Measurements from ENCODE around the gene NTN1. TPM values are rescaled to one million over a fixed set of nuclear protein-coding genes. Genes with fewer than 3 reads are reported as not detected.

NTN1 gene
- polyA plus RNA-seq, 3 donors = 0.03 to 0.04 TPM; not detected in 1

DNA sequence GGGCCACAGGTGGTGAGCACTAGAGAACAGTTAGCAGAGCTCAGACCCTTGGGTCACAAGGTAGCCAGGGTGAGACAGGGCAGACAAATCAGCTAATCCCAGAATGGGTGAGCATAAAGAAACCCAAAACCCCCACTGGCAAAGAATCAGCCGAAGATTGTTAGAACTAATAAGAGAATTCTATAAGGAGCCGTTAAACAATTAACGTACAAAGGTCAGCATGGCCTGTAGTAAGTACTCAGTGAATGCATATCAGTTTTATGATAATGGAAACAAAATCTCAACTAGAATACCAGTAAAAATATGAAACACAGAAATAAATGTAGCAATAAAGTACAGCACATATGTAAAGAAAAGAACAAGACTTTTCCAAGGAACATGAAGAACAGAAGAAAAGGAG, 168.6 kb downstream of the NTN1 start:
- peaks cover 0 to 21% (median 5%) of the 10 kb centered on the region in 3 donors for H3K27me3 Mint-ChIP-seq (ENCODE audit: low read depth in 3 of 3)
- H3K27ac Mint-ChIP-seq = no peak overlapping the region
- intact Hi-C loops (cut with micrococcal nuclease) = no loop called here
- Histone ChIP-seq H2AFZ (ENCODE audit: insufficient read depth, low read depth, low read length, poor library complexity, severe bottlenecking) (no peak overlapping the region), H3K27ac (ENCODE audit: low read depth in 1 of 2, low read length in 2 of 2) (no peak overlapping the region), H3K9me3 (replicated peaks in 1 of 2; ENCODE audit: control insufficient read depth in 1 of 2, insufficient read depth in 1 of 2, low read length in 2 of 2) (no peaks in the 10 kb centered on the region), H3K27me3 (ENCODE audit: control insufficient read depth in 2 of 2, insufficient read depth in 2 of 2, low read length in 2 of 2) (peaks cover 0 to 4% of the 10 kb centered on the region in 2 donors), H4K20me1 (ENCODE audit: insufficient read depth, low read length) (no peaks in the 10 kb centered on the region), H3K36me3 (replicated peaks in 1 of 2; ENCODE audit: control insufficient read depth in 1 of 2, insufficient read depth in 2 of 2, low read length in 2 of 2) (no peaks in the 10 kb centered on the region), H3K4me2 (replicated peaks; ENCODE audit: extremely low read depth, low read length, poor library complexity, severe bottlenecking) (no peak overlapping the region), H3K9ac (ENCODE audit: insufficient read depth, low read length, poor library complexity, severe bottlenecking) (no peak overlapping the region), H3K4me1 (ENCODE audit: control insufficient read depth in 1 of 2, insufficient read depth in 2 of 2, low read length in 2 of 2) (no peaks in the 10 kb centered on the region), H3K79me2 (ENCODE audit: insufficient read depth, low read length) (no peaks in the 10 kb centered on the region), H3K4me3 (replicated peaks in 1 of 3; ENCODE audit: low read depth in 2 of 3, low read length in 3 of 3) (no peak overlapping the region)
- peaks cover 0 to 3% (median 0%) of the 10 kb centered on the region in 7 donors for H3K9me3 Mint-ChIP-seq
- no peak overlapping the region for H3K4me3 Mint-ChIP-seq
- H3K36me3 Mint-ChIP-seq = no peaks in the 10 kb centered on the region
- WGBS (ENCODE audit: insufficient coverage) = no CpG with 5 or more reads among the region's 3 CpGs
- no peaks in the 10 kb centered on the region for H3K4me1 Mint-ChIP-seq
- no peak for DNase-seq
- TF ChIP-seq, protein P1, sequence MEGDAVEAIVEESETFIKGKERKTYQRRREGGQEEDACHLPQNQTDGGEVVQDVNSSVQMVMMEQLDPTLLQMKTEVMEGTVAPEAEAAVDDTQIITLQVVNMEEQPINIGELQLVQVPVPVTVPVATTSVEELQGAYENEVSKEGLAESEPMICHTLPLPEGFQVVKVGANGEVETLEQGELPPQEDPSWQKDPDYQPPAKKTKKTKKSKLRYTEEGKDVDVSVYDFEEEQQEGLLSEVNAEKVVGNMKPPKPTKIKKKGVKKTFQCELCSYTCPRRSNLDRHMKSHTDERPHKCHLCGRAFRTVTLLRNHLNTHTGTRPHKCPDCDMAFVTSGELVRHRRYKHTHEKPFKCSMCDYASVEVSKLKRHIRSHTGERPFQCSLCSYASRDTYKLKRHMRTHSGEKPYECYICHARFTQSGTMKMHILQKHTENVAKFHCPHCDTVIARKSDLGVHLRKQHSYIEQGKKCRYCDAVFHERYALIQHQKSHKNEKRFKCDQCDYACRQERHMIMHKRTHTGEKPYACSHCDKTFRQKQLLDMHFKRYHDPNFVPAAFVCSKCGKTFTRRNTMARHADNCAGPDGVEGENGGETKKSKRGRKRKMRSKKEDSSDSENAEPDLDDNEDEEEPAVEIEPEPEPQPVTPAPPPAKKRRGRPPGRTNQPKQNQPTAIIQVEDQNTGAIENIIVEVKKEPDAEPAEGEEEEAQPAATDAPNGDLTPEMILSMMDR (IDR thresholded peaks at IDR 0.05) = no peak

DNA sequence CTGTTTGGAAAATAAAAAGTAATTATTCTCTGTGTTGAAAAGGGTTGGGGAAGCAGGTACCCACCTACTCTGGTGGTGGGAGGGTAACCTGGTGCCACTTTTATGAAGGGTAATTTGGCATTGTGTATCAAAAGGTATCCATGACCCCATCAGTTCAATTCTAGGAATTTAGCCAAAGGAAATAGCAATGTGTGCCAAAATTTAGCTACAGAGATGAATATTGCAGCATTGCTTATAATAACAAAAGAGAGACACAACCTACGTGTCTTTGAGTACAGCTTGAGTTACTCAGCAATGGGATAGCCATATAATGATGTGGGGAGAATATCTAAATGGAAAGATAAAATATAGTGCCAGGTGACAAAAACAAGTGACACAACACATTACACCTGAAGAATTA, 170.7 kb downstream of the NTN1 start:
- TF ChIP-seq, protein P1 (IDR thresholded peaks at IDR 0.05) = no peak
- no peaks in the 10 kb centered on the region for H3K9me3 Mint-ChIP-seq
- intact Hi-C loops (cut with micrococcal nuclease) = no loop called here

More for the DNA sequence above, 170.7 kb downstream of the NTN1 start:
- Histone ChIP-seq H4K20me1 (ENCODE audit: insufficient read depth, low read length) (no peaks in the 10 kb centered on the region), H3K36me3 (replicated peaks in 1 of 2; ENCODE audit: control insufficient read depth in 1 of 2, insufficient read depth in 2 of 2, low read length in 2 of 2) (no peaks in the 10 kb centered on the region), H2AFZ (ENCODE audit: insufficient read depth, low read depth, low read length, poor library complexity, severe bottlenecking) (no peak overlapping the region), H3K4me2 (replicated peaks; ENCODE audit: extremely low read depth, low read length, poor library complexity, severe bottlenecking) (no peak overlapping the region), H3K27me3 (ENCODE audit: control insufficient read depth in 2 of 2, insufficient read depth in 2 of 2, low read length in 2 of 2) (peaks cover 0 to 4% of the 10 kb centered on the region in 2 donors), H3K4me3 (replicated peaks in 1 of 3; ENCODE audit: low read depth in 2 of 3, low read length in 3 of 3) (no peak overlapping the region), H3K9ac (ENCODE audit: insufficient read depth, low read length, poor library complexity, severe bottlenecking) (no peak overlapping the region), H3K4me1 (ENCODE audit: control insufficient read depth in 1 of 2, insufficient read depth in 2 of 2, low read length in 2 of 2) (no peaks in the 10 kb centered on the region), H3K79me2 (ENCODE audit: insufficient read depth, low read length) (no peaks in the 10 kb centered on the region), H3K27ac (ENCODE audit: low read depth in 1 of 2, low read length in 2 of 2) (no peak overlapping the region), H3K9me3 (replicated peaks in 1 of 2; ENCODE audit: control insufficient read depth in 1 of 2, insufficient read depth in 1 of 2, low read length in 2 of 2) (no peaks in the 10 kb centered on the region)
- no peak overlapping the region for H3K4me3 Mint-ChIP-seq
- H3K27ac Mint-ChIP-seq = no peak overlapping the region
- no peak for DNase-seq
- H3K4me1 Mint-ChIP-seq = no peaks in the 10 kb centered on the region
- no CpG with 5 or more reads among the region's 1 CpG for WGBS (ENCODE audit: insufficient coverage)
- peaks cover 0 to 17% (median 5%) of the 10 kb centered on the region in 3 donors for H3K27me3 Mint-ChIP-seq (ENCODE audit: low read depth in 3 of 3)
- no peaks in the 10 kb centered on the region for H3K36me3 Mint-ChIP-seq
